A673 (cell line): ENCODE measurements around the gene SSBP3.

ENCODE experiments used
- CTCF ChIP-seq: fragments of 300-800, 200-600 bp; sonication (generic); conservative IDR thresholded peaks from 2 replicates; pipeline ENCODE4 v1.5.1; 2017; ENCODE audit warnings: low read depth, mild to moderate bottlenecking, antibody characterized with exemption, low read length, moderate library complexity, mixed read lengths
- EZH2 ChIP-seq: fragments of 200-600 bp; sonication (generic); IDR thresholded peaks from 2 replicates; pipeline ENCODE4 v1.6.1; 2017; ENCODE audit warnings: borderline replicate concordance, low read depth, mild to moderate bottlenecking, mixed read lengths, antibody characterized with exemption, low read length; ENCODE audit not compliant: poor library complexity, severe bottlenecking

- no peak for TF ChIP-seq CTCF
- no peak for TF ChIP-seq EZH2
Measured at GRCh38 chr1:54234284-54234683, 171.9 kb downstream of the SSBP3 start.
